ENCODE measurements around the gene SIMC1.
"Not testable (repeated sequence)": the region's sequence is repeated elsewhere in the genome, so short reads cannot be mapped to it uniquely, and the experiment has no call there.

The SIMC1 gene

DNA sequence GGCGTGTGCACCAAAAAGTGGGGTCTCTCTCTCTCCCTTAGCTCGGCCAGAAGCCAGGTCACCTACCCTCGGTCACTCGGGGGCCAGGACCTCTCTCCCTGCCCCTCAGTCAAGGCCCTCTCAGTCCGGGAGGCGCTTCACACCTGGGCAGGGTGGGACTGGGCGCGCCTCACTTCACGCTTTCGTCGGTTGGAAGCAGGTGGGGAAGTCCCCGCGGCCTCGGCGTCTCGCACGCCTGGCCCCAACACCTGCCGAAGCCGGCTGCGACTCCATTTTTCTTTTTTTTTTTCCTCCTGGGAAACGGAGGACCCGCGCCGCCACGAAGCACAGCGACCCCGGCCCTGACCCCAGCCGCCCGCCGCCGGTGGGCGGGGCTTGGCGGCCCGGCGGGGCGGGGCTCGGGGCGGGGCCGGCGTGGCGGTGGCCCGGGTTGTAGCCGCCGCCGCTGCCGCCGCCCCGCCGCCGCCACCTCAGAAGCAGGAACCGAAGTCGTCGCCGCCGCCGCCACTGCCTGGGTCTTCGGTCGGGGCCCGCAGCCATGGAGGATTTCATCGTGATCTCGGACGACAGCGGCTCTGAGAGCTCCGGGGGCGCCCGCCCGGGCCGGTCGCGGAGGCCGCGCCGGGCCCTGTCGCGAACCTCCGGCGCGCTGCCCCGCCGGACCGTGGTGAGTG lies at the start of gene SIMC1:
TSS of gene SIMC1 (plus strand) at position 454 of the 674 bp plus-strand sequence. CDS start at position 539, 85 bp downstream.
- not testable (repeated sequence) for H3K27ac ChIP-seq; H3K4me3 ChIP-seq (ENCODE audit: low read depth, low read length); H3K9ac ChIP-seq

DNA sequence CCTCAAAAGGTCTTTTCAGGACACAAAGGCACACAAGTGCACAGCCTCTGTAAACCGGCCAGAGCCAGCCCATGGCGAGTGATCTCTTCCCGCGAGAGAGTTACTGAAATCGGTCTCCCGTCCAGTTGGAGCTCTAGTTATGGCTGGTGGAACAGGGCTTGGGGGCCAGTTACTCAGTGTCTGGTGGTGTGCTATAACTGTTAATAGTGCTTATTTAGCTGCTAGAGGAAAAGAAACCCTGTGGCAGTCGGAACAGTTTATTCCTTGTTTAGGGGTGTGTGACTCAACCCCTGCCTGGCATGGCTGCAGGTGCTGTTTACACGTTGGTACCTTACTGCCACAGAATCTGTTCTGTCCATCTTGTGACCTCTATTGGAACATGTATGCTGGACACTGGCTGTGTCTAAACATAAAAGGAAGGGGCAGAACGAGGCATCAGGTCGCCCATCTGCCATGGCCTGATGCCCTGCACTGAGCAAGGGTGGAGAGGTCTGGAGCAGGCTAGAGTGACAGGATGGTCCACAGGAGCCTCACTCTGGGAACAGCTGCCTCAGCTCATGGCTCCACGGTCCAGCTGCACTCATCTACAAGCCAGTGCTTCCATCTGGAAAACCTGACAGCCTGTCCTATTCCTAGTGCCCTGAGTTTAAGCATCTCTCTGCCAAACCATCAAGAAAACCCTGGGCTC lies 49.6 kb upstream of the SIMC1 start:
- H3K4me2 ChIP-seq (ENCODE audit: low read length): no peak overlapping the region
- no peaks in the 10 kb centered on the region for H3K79me2 ChIP-seq
- H3K9ac ChIP-seq: no peak overlapping the region
- no peak overlapping the region for H3K4me3 ChIP-seq (ENCODE audit: low read depth, low read length)
- no peaks in the 10 kb centered on the region for H3K4me1 ChIP-seq
- no peaks in the 10 kb centered on the region for H3K27me3 ChIP-seq (ENCODE audit: control insufficient read depth, insufficient read depth, low read length)
- H2AFZ ChIP-seq: no peak overlapping the region
- H3K27ac ChIP-seq: no peak overlapping the region
- TF ChIP-seq, protein P1, sequence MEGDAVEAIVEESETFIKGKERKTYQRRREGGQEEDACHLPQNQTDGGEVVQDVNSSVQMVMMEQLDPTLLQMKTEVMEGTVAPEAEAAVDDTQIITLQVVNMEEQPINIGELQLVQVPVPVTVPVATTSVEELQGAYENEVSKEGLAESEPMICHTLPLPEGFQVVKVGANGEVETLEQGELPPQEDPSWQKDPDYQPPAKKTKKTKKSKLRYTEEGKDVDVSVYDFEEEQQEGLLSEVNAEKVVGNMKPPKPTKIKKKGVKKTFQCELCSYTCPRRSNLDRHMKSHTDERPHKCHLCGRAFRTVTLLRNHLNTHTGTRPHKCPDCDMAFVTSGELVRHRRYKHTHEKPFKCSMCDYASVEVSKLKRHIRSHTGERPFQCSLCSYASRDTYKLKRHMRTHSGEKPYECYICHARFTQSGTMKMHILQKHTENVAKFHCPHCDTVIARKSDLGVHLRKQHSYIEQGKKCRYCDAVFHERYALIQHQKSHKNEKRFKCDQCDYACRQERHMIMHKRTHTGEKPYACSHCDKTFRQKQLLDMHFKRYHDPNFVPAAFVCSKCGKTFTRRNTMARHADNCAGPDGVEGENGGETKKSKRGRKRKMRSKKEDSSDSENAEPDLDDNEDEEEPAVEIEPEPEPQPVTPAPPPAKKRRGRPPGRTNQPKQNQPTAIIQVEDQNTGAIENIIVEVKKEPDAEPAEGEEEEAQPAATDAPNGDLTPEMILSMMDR (IDR thresholded peaks at IDR 0.05): no peak
- H3K9me3 ChIP-seq (ENCODE audit: control insufficient read depth, low read length): no peaks in the 10 kb centered on the region
- no peaks in the 10 kb centered on the region for H3K36me3 ChIP-seq (ENCODE audit: control insufficient read depth, insufficient read depth, low read length)

More for the DNA sequence above, at the start of gene SIMC1:
- not testable (repeated sequence) for H3K36me3 ChIP-seq (ENCODE audit: control insufficient read depth, insufficient read depth, low read length); H3K9me3 ChIP-seq (ENCODE audit: control insufficient read depth, low read length); H3K27me3 ChIP-seq (ENCODE audit: control insufficient read depth, insufficient read depth, low read length); H3K4me1 ChIP-seq; H3K4me2 ChIP-seq (ENCODE audit: low read length); H3K79me2 ChIP-seq
- peak within 1 kb of the TSS; percentile 74 for H2AFZ ChIP-seq

DNA sequence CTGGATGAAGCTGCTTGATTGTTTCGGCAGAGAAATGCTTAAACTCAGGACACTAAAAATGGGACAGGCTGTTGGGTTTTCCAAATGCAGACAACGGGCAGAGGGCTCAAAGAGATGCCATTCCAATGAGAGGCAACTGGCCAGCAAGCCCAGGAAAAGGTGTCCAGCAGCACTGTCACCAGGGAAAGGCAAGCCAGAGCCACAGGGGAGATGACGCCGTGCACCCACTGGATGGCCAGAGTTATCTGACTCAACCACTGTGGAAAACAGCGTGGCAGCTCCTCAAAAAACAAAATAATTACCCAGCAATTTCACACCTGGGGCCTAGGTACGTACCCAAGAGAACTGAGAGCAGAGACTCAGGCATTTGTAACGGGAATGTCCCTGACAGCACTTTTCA lies 48.4 kb upstream of the SIMC1 start:
- H3K4me2 ChIP-seq (ENCODE audit: low read length): no peak overlapping the region
- H3K79me2 ChIP-seq: no peaks in the 10 kb centered on the region
- H3K27me3 ChIP-seq (ENCODE audit: control insufficient read depth, insufficient read depth, low read length): no peaks in the 10 kb centered on the region
- TF ChIP-seq, protein P1 (IDR thresholded peaks at IDR 0.05): no peak
- no peaks in the 10 kb centered on the region for H3K4me1 ChIP-seq
- no peaks in the 10 kb centered on the region for H3K9me3 ChIP-seq (ENCODE audit: control insufficient read depth, low read length)
- no peaks in the 10 kb centered on the region for H3K36me3 ChIP-seq (ENCODE audit: control insufficient read depth, insufficient read depth, low read length)
- no peak overlapping the region for H2AFZ ChIP-seq
- H3K9ac ChIP-seq: no peak overlapping the region
- no peak overlapping the region for H3K27ac ChIP-seq
- no peak overlapping the region for H3K4me3 ChIP-seq (ENCODE audit: low read depth, low read length)

GRCh38 chr5:176190886-176191755 lies 47.1 kb upstream of the SIMC1 start:
- H3K36me3 ChIP-seq (ENCODE audit: control insufficient read depth, insufficient read depth, low read length): no peaks in the 10 kb centered on the region
- H3K9me3 ChIP-seq (ENCODE audit: control insufficient read depth, low read length): no peaks in the 10 kb centered on the region
- H3K79me2 ChIP-seq: no peaks in the 10 kb centered on the region
- H3K27me3 ChIP-seq (ENCODE audit: control insufficient read depth, insufficient read depth, low read length): no peaks in the 10 kb centered on the region
- TF ChIP-seq, protein P1 (IDR thresholded peaks at IDR 0.05): no peak
- H3K4me2 ChIP-seq (ENCODE audit: low read length): no peak overlapping the region
- H3K4me1 ChIP-seq: no peaks in the 10 kb centered on the region
- H3K9ac ChIP-seq: no peak overlapping the region
- no peak overlapping the region for H3K4me3 ChIP-seq (ENCODE audit: low read depth, low read length)
- no peak overlapping the region for H3K27ac ChIP-seq
- no peak overlapping the region for H2AFZ ChIP-seq

DNA sequence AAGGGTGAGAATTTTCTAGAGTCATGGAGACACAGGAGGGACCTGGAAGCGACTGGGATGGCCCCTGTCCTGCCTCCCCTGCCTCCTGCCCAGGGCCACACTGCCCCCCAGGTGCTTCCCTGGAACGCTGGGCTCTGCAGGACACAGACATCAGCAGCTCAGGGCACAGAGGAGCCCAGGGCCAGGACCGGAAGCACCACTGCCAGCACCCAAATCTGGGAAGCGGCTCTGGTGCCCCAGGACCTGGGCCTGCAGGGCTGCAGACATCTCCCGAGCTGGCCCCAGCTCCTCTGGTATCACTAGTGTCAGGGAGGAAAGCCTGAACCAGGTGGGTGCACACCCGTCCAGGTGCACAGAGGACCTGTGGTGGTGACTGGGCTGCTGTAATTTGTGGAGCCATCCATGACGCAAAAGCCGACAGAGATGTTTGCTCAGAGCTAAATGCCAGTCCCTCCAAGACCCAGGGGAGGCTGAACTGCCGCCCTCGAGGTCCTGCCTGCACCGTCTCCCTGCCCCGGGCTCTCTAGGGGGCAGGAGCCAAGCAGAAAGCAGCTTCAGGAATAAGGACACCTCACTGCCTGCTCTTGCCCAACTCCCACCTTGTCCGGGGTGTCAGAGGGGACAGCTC lies 46.0 kb upstream of the SIMC1 start:
- Histone ChIP-seq H3K27me3 (ENCODE audit: control insufficient read depth, insufficient read depth, low read length) (no peaks in the 10 kb centered on the region), H3K9ac (no peak overlapping the region), H3K36me3 (ENCODE audit: control insufficient read depth, insufficient read depth, low read length) (no peaks in the 10 kb centered on the region), H3K79me2 (no peaks in the 10 kb centered on the region), H2AFZ (no peak overlapping the region), H3K9me3 (ENCODE audit: control insufficient read depth, low read length) (no peaks in the 10 kb centered on the region), H3K4me2 (ENCODE audit: low read length) (no peak overlapping the region), H3K4me3 (ENCODE audit: low read depth, low read length) (no peak overlapping the region), H3K27ac (no peak overlapping the region), H3K4me1 (no peaks in the 10 kb centered on the region)
- TF ChIP-seq, protein P1 (IDR thresholded peaks at IDR 0.05): no peak

DNA sequence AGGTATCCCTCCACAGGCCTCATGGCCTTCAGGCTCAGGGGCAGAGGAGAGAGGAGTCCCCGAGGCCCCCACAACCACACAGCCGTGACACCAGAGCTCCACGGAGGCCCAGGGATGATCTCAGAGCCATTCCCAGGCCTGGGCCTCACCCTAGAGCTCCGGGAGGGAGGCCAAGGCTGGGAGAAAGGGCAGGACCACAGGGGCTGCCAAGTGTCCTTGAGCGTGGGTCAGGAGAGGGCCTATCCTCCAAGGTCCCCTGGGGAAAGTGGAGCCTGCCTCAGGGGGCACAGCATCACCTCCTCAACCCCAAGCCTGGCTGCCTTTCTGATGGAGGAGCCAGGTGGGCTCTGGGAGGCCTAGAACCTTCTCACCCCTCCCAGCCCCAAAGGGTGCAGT lies 45.5 kb upstream of the SIMC1 start:
- H3K4me1 ChIP-seq; H3K4me2 ChIP-seq (ENCODE audit: low read length); H3K27ac ChIP-seq; H3K9ac ChIP-seq; H3K4me3 ChIP-seq (ENCODE audit: low read depth, low read length); H3K36me3 ChIP-seq (ENCODE audit: control insufficient read depth, insufficient read depth, low read length); H3K79me2 ChIP-seq; H3K27me3 ChIP-seq (ENCODE audit: control insufficient read depth, insufficient read depth, low read length); H3K9me3 ChIP-seq (ENCODE audit: control insufficient read depth, low read length); H2AFZ ChIP-seq: not testable (repeated sequence)

- not testable (repeated sequence) for H3K4me2 ChIP-seq (ENCODE audit: low read length); H3K79me2 ChIP-seq; H3K27me3 ChIP-seq (ENCODE audit: control insufficient read depth, insufficient read depth, low read length); H3K4me1 ChIP-seq; H3K4me3 ChIP-seq (ENCODE audit: low read depth, low read length); H3K27ac ChIP-seq; H3K36me3 ChIP-seq (ENCODE audit: control insufficient read depth, insufficient read depth, low read length); H3K9ac ChIP-seq; H2AFZ ChIP-seq; H3K9me3 ChIP-seq (ENCODE audit: control insufficient read depth, low read length)
Observed at GRCh38 chr5:176193636-176194035, 44.6 kb upstream of the SIMC1 start.
